ELF-1 (cell line): ENCODE data around the gene CELA2A.
"Not testable (repeated sequence)": the region's sequence is repeated elsewhere in the genome, so short reads cannot be mapped to it uniquely, and the experiment has no call there.

Experiments used
- DNase-seq: peaks from one replicate; pipeline ENCODE4 v3.0.0-alpha.2; 2016; ENCODE audit warnings: low read depth, low spot score

The CELA2A gene

GRCh38 chr1:15500184-15501178 lies 43.9 kb downstream of the CELA2A start:
- peak; percentile 46 for DNase-seq

GRCh38 chr1:15501208-15502032 lies 44.9 kb downstream of the CELA2A start:
- peak; percentile 65 for DNase-seq

GRCh38 chr1:15504436-15504835 lies 47.9 kb downstream of the CELA2A start:
- DNase-seq, result no peak

GRCh38 chr1:15506831-15507230 lies 50.3 kb downstream of the CELA2A start:
- DNase-seq, result no peak

GRCh38 chr1:15507278-15507677 lies 50.7 kb downstream of the CELA2A start:
- DNase-seq, result no peak

GRCh38 chr1:15508700-15509487 lies 52.4 kb downstream of the CELA2A start:
- peak; percentile 74 for DNase-seq

GRCh38 chr1:15509586-15509985 lies 53.1 kb downstream of the CELA2A start:
- no peak for DNase-seq

- DNase-seq, result no peak
Observed at GRCh38 chr1:15510611-15511405, 54.3 kb downstream of the CELA2A start.

- DNase-seq, result no peak
Observed at GRCh38 chr1:15513192-15513591, 56.7 kb downstream of the CELA2A start.

- no peak for DNase-seq
Observed at GRCh38 chr1:15513919-15514318, 57.4 kb downstream of the CELA2A start.

GRCh38 chr1:15514557-15514956 lies 58.0 kb downstream of the CELA2A start:
- not testable (repeated sequence) for DNase-seq

- no peak for DNase-seq
Observed at GRCh38 chr1:15515022-15515663, 58.6 kb downstream of the CELA2A start.

GRCh38 chr1:15519625-15520024 lies 63.1 kb downstream of the CELA2A start:
- no peak for DNase-seq

GRCh38 chr1:15521206-15521906 lies 64.8 kb downstream of the CELA2A start:
- DNase-seq, result not testable (repeated sequence)
